ENCODE results near the gene HLCS. TPM values are rescaled to one million over a fixed set of nuclear protein-coding genes. Genes with fewer than 3 reads are reported as not detected.

HLCS gene
- total and polyA plus RNA-seq, 2 of the 8 experiments (the other 6 are each of a cell fraction or from before 2014, with no cell fraction given), result 4.7 to 12.2 TPM

- Histone ChIP-seq H2AK5ac (ENCODE audit: low read depth, low read length) (no peak overlapping the region), H2AFZ (ENCODE audit: low read length) (no peak overlapping the region), H2BK5ac (ENCODE audit: low read depth, low read length) (no peak overlapping the region), H3K4me3 (ENCODE audit: extremely low read depth in 1 of 4, insufficient read depth in 2 of 4, low read depth in 3 of 4, low read length in 4 of 4) (no peak overlapping the region), H4K91ac (replicated peaks; ENCODE audit: insufficient read length, low read length) (no peak overlapping the region), H3K9ac (replicated peaks in 1 of 4; ENCODE audit: extremely low read depth in 1 of 4, low read depth in 3 of 4, low read length in 3 of 4) (no peak overlapping the region), H3K36me3 (ENCODE audit: control insufficient read depth in 2 of 4, insufficient read depth in 4 of 4, low read length in 3 of 4) (no peaks in the 10 kb centered on the region), H2BK15ac (ENCODE audit: low read length) (no peak overlapping the region), H4K8ac (ENCODE audit: extremely low read depth, insufficient read depth, low read length) (no peak overlapping the region), H4K20me1 (replicated peaks in 1 of 2; ENCODE audit: control insufficient read depth in 1 of 2, insufficient read depth in 2 of 2, low read length in 2 of 2) (no peaks in the 10 kb centered on the region), H3K9me3 (ENCODE audit: insufficient read depth in 2 of 2, low read depth in 1 of 2, low read length in 1 of 2) (no peaks in the 10 kb centered on the region), H3K4ac (replicated peaks; ENCODE audit: insufficient read length, low read depth, low read length) (no peak overlapping the region), H3K79me2 (ENCODE audit: control insufficient read depth in 1 of 2, insufficient read depth in 2 of 2, low read length in 2 of 2) (no peaks in the 10 kb centered on the region), H3K79me1 (ENCODE audit: low read depth, low read length) (no peaks in the 10 kb centered on the region), H3K18ac (ENCODE audit: extremely low read depth, low read length) (no peak overlapping the region), H3K56ac (replicated peaks; ENCODE audit: insufficient read length, low read depth, low read length) (no peak overlapping the region), H3K23me2 (ENCODE audit: low read depth, low read length) (no peaks in the 10 kb centered on the region), H3K27me3 (replicated peaks in 1 of 4; ENCODE audit: control insufficient read depth in 3 of 4, extremely low read depth in 1 of 4, insufficient read depth in 3 of 4, low read length in 3 of 4) (no peaks in the 10 kb centered on the region), H2BK20ac (ENCODE audit: low read length) (no peak overlapping the region), H2BK12ac (ENCODE audit: low read depth, low read length) (no peak overlapping the region), H3K27ac (ENCODE audit: low read depth, low read length) (no peak overlapping the region), H3K23ac (ENCODE audit: insufficient read length) (no peak overlapping the region), H3K4me2 (ENCODE audit: insufficient read depth in 1 of 2, low read depth in 2 of 2, low read length in 2 of 2) (no peak overlapping the region), H2BK120ac (replicated peaks; ENCODE audit: low read depth, low read length) (no peak overlapping the region), H3K4me1 (replicated peaks in 1 of 4; ENCODE audit: control insufficient read depth in 3 of 4, insufficient read depth in 4 of 4, low read length in 3 of 4) (peaks cover 0 to 2% (median 1%) of the 10 kb centered on the region in 4 experiments; a peak in 3 of 7 replicates), H3K14ac (ENCODE audit: insufficient read length) (no peak overlapping the region), H4K5ac (ENCODE audit: insufficient read length, low read depth, low read length) (no peak overlapping the region)
- DNase-seq (ENCODE audit: low read depth in 1 of 2, low spot score in 2 of 2) (no peak), FAIRE-seq (no peak)
- POLR2A ChIA-PET (ENCODE audit: partially characterized antibody), result interaction anchor here (0.6 kb wide), 1 partner anchor 19 kb away, joined by 4 read pairs; no protein-coding TSS in a partner anchor
- CTCF ChIA-PET (ENCODE audit: partially characterized antibody), result interaction anchor here (0.7 to 2.0 kb wide), 5 partner anchors 9 to 112 kb away, joined by 3 to 6 read pairs (median 3); no protein-coding TSS in a partner anchor
- WGBS, 2 experiments (ENCODE audit: extremely low coverage in 1 of 2, insufficient coverage in 1 of 2, insufficient read length in 1 of 2, insufficient replicate concordance in 2 of 2, low coverage in 1 of 2, low lambda C conversion rate in 2 of 2, missing lambda C conversion rate in 1 of 2), result 98% methylated on average over 5 of the region's 5 CpGs; no CpG with 5 or more reads in 1 of the 2 experiments
- TF ChIP-seq RAD21 (IDR thresholded peaks at IDR 0.05 in 1 of 2, conservative IDR thresholded peaks at IDR 0.05 in 1 of 2; ENCODE audit: low read depth in 2 of 2, low read length in 2 of 2) (no peak), RBBP5 (IDR thresholded peaks at IDR 0.05; ENCODE audit: borderline replicate concordance, low read depth, low read length) (no peak), RFX5 (IDR thresholded peaks at IDR 0.05; ENCODE audit: borderline replicate concordance, low read depth, low read length) (no peak), JUND (IDR thresholded peaks at IDR 0.05; ENCODE audit: low read length) (no peak), SUZ12 (IDR thresholded peaks at IDR 0.05; ENCODE audit: low read length) (no peak), SP2 (IDR thresholded peaks at IDR 0.05; ENCODE audit: low read length) (no peak)
These were observed 115.3 kb downstream of the HLCS start for GRCh38 chr21:36851121-36851520.

All from H1 (cell line).